Measurements from ENCODE around the gene AFMID. TPM values are rescaled to one million over a fixed set of nuclear protein-coding genes. Genes with fewer than 3 reads are reported as not detected.
A peak's percentile ranks its signal among the peaks of the same experiment; 100 is the strongest.

Gene AFMID
- polyA plus RNA-seq, 1 donor from 2014 or later = 21.3 TPM

GRCh38 chr17:78211032-78211431 is 23.9 kb downstream of the AFMID start:
- H3K4me3 Mint-ChIP-seq = peak overlapping the region in 1 of 4 donors; percentile 45

DNA sequence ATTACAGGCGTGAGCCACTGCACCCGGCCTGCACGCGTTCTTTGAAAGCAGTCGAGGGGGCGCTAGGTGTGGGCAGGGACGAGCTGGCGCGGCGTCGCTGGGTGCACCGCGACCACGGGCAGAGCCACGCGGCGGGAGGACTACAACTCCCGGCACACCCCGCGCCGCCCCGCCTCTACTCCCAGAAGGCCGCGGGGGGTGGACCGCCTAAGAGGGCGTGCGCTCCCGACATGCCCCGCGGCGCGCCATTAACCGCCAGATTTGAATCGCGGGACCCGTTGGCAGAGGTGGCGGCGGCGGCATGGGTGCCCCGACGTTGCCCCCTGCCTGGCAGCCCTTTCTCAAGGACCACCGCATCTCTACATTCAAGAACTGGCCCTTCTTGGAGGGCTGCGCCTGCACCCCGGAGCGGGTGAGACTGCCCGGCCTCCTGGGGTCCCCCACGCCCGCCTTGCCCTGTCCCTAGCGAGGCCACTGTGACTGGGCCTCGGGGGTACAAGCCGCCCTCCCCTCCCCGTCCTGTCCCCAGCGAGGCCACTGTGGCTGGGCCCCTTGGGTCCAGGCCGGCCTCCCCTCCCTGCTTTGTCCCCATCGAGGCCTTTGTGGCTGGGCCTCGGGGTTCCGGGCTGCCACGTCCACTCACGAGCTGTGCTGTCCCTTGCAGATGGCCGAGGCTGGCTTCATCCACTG is 27.0 kb downstream of the AFMID start, which contains the start of gene BIRC5:
Gene BIRC5 (plus strand): TSS at position 238 of the 690 bp plus-strand sequence. CDS start 64 bp downstream, at position 302.
- H3K9me3 Mint-ChIP-seq = no peaks in the 10 kb centered on the region
- H3K27me3 Mint-ChIP-seq = no peaks in the 10 kb centered on the region
- peaks cover 2% of the 10 kb centered on the region for H3K36me3 Mint-ChIP-seq
- peaks cover 0 to 5% (median 3%) of the 10 kb centered on the region in 3 donors for H3K4me1 Mint-ChIP-seq
- H3K27ac Mint-ChIP-seq = no peak within 1 kb of the TSS
- H3K4me3 Mint-ChIP-seq = peak within 1 kb of the TSS in 3 of 4 donors; percentile 75 to 84 (median 79)

More at GRCh38 chr17:78211032-78211431, 23.9 kb downstream of the AFMID start:
- H3K36me3 Mint-ChIP-seq = peaks cover 2% of the 10 kb centered on the region
- no peak overlapping the region for H3K27ac Mint-ChIP-seq
- no peaks in the 10 kb centered on the region for H3K9me3 Mint-ChIP-seq
- peaks cover 0 to 6% (median 5%) of the 10 kb centered on the region in 3 donors for H3K4me1 Mint-ChIP-seq
- no peaks in the 10 kb centered on the region for H3K27me3 Mint-ChIP-seq

GRCh38 chr17:78214706-78215061 is 27.5 kb downstream of the AFMID start:
- H3K27me3 Mint-ChIP-seq = no peaks in the 10 kb centered on the region
- H3K4me1 Mint-ChIP-seq = peaks cover 0 to 5% (median 3%) of the 10 kb centered on the region in 3 donors
- no peaks in the 10 kb centered on the region for H3K9me3 Mint-ChIP-seq
- peak overlapping the region in 3 of 4 donors; percentile 75 to 84 (median 79) for H3K4me3 Mint-ChIP-seq
- H3K27ac Mint-ChIP-seq = no peak overlapping the region
- H3K36me3 Mint-ChIP-seq = peaks cover 2% of the 10 kb centered on the region

DNA sequence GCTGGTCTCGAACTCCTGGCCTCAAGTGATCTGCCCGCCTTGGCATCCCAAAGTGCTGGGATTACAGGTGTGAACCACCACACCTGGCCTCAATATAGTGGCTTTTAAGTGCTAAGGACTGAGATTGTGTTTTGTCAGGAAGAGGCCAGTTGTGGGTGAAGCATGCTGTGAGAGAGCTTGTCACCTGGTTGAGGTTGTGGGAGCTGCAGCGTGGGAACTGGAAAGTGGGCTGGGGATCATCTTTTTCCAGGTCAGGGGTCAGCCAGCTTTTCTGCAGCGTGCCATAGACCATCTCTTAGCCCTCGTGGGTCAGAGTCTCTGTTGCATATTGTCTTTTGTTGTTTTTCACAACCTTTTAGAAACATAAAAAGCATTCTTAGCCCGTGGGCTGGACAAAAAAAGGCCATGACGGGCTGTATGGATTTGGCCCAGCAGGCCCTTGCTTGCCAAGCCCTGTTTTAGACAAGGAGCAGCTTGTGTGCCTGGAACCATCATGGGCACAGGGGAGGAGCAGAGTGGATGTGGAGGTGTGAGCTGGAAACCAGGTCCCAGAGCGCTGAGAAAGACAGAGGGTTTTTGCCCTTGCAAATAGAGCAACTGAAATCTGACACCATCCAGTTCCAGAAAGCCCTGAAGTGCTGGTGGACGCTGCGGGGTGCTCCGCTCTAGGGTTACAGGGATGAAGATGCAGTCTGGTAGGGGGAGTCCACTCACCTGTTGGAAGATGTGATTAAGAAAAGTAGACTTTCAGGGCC is 32.4 kb downstream of the AFMID start:
- H3K9me3 Mint-ChIP-seq = no peaks in the 10 kb centered on the region
- H3K27me3 Mint-ChIP-seq = no peaks in the 10 kb centered on the region
- H3K4me3 Mint-ChIP-seq = no peak overlapping the region
- peaks cover 0 to 3% (median 0%) of the 10 kb centered on the region in 3 donors for H3K4me1 Mint-ChIP-seq
- peaks cover 3% of the 10 kb centered on the region for H3K36me3 Mint-ChIP-seq
- peak overlapping the region in 1 of 3 donors; percentile 18 for H3K27ac Mint-ChIP-seq

- H3K27ac Mint-ChIP-seq = no peak overlapping the region
- H3K4me1 Mint-ChIP-seq = peaks cover 0 to 3% (median 0%) of the 10 kb centered on the region in 3 donors
- H3K36me3 Mint-ChIP-seq = peaks cover 3% of the 10 kb centered on the region
- no peaks in the 10 kb centered on the region for H3K9me3 Mint-ChIP-seq
- H3K27me3 Mint-ChIP-seq = peaks cover 13% of the 10 kb centered on the region
- H3K4me3 Mint-ChIP-seq = no peak overlapping the region
These were observed 35.9 kb downstream of the AFMID start for GRCh38 chr17:78223061-78223460.

DNA sequence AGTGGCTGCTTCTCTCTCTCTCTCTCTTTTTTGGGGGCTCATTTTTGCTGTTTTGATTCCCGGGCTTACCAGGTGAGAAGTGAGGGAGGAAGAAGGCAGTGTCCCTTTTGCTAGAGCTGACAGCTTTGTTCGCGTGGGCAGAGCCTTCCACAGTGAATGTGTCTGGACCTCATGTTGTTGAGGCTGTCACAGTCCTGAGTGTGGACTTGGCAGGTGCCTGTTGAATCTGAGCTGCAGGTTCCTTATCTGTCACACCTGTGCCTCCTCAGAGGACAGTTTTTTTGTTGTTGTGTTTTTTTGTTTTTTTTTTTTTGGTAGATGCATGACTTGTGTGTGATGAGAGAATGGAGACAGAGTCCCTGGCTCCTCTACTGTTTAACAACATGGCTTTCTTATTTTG is 36.6 kb downstream of the AFMID start:
- peaks cover 13% of the 10 kb centered on the region for H3K27me3 Mint-ChIP-seq
- no peak overlapping the region for H3K27ac Mint-ChIP-seq
- H3K9me3 Mint-ChIP-seq = no peaks in the 10 kb centered on the region
- H3K36me3 Mint-ChIP-seq = peaks cover 3% of the 10 kb centered on the region
- no peak overlapping the region for H3K4me3 Mint-ChIP-seq
- peaks cover 0 to 3% (median 0%) of the 10 kb centered on the region in 3 donors for H3K4me1 Mint-ChIP-seq

DNA sequence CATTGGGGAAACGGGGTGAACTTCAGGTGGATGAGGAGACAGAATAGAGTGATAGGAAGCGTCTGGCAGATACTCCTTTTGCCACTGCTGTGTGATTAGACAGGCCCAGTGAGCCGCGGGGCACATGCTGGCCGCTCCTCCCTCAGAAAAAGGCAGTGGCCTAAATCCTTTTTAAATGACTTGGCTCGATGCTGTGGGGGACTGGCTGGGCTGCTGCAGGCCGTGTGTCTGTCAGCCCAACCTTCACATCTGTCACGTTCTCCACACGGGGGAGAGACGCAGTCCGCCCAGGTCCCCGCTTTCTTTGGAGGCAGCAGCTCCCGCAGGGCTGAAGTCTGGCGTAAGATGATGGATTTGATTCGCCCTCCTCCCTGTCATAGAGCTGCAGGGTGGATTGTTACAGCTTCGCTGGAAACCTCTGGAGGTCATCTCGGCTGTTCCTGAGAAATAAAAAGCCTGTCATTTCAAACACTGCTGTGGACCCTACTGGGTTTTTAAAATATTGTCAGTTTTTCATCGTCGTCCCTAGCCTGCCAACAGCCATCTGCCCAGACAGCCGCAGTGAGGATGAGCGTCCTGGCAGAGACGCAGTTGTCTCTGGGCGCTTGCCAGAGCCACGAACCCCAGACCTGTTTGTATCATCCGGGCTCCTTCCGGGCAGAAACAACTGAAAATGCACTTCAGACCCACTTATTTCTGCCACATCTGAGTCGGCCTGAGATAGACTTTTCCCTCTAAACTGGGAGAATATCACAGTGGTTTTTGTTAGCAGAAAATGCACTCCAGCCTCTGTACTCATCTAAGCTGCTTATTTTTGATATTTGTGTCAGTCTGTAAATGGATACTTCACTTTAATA is 37.3 kb downstream of the AFMID start:
- peaks cover 0 to 3% (median 0%) of the 10 kb centered on the region in 3 donors for H3K4me1 Mint-ChIP-seq
- H3K4me3 Mint-ChIP-seq = no peak overlapping the region
- no peaks in the 10 kb centered on the region for H3K9me3 Mint-ChIP-seq
- no peak overlapping the region for H3K27ac Mint-ChIP-seq
- H3K27me3 Mint-ChIP-seq = peaks cover 13% of the 10 kb centered on the region
- peaks cover 1% of the 10 kb centered on the region for H3K36me3 Mint-ChIP-seq

DNA sequence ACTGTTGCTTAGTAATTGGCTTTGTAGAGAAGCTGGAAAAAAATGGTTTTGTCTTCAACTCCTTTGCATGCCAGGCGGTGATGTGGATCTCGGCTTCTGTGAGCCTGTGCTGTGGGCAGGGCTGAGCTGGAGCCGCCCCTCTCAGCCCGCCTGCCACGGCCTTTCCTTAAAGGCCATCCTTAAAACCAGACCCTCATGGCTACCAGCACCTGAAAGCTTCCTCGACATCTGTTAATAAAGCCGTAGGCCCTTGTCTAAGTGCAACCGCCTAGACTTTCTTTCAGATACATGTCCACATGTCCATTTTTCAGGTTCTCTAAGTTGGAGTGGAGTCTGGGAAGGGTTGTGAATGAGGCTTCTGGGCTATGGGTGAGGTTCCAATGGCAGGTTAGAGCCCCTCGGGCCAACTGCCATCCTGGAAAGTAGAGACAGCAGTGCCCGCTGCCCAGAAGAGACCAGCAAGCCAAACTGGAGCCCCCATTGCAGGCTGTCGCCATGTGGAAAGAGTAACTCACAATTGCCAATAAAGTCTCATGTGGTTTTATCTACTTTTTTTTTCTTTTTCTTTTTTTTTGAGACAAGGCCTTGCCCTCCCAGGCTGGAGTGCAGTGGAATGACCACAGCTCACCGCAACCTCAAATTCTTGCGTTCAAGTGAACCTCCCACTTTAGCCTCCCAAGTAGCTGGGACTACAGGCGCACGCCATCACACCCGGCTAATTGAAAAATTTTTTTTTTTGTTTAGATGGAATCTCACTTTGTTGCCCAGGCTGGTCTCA is 38.1 kb downstream of the AFMID start:
- no peak overlapping the region for H3K4me3 Mint-ChIP-seq
- no peaks in the 10 kb centered on the region for H3K9me3 Mint-ChIP-seq
- H3K27me3 Mint-ChIP-seq = peaks cover 18% of the 10 kb centered on the region
- peaks cover 0 to 3% (median 0%) of the 10 kb centered on the region in 3 donors for H3K4me1 Mint-ChIP-seq
- peak overlapping the region in 1 of 3 donors; percentile 32 for H3K27ac Mint-ChIP-seq
- H3K36me3 Mint-ChIP-seq = peaks cover 1% of the 10 kb centered on the region

DNA sequence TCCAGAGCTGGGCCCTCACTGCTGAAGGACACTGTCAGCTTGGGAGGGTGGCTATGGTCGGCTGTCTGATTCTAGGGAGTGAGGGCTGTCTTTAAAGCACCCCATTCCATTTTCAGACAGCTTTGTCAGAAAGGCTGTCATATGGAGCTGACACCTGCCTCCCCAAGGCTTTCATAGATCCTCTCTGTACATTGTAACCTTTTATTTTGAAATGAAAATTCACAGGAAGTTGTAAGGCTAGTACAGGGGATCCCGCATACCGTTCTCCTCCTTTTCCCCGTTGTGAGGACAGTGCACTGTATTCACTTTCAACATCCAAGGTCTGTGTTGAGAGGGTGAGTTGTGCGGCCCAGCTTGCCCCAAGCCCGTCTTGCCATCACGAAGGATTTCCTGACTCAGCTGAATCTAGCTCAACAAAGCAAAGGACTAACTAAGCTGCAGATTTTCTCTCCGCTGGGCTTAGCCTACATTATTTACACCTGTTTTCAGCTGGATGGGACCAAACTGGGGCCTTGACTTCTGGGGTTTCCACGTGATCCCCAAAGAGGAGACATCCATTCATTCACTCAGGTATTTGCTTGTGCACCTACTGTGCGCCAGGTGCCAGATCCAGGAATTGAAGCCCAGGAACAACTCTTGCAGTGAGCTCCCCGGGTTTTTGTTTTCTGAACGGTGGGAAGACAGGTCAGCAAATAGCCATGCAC is 39.0 kb downstream of the AFMID start:
- H3K36me3 Mint-ChIP-seq = peaks cover 1% of the 10 kb centered on the region
- H3K27ac Mint-ChIP-seq = peak overlapping the region in 1 of 3 donors; percentile 32
- H3K4me3 Mint-ChIP-seq = no peak overlapping the region
- peaks cover 27% of the 10 kb centered on the region for H3K27me3 Mint-ChIP-seq
- peaks cover 0 to 7% (median 0%) of the 10 kb centered on the region in 3 donors for H3K4me1 Mint-ChIP-seq
- H3K9me3 Mint-ChIP-seq = no peaks in the 10 kb centered on the region

GRCh38 chr17:78226759-78227454 is 39.7 kb downstream of the AFMID start:
- Mint-ChIP-seq H3K9me3 (no peaks in the 10 kb centered on the region), H3K27me3 (peaks cover 30% of the 10 kb centered on the region), H3K36me3 (peaks cover 1% of the 10 kb centered on the region), H3K27ac (no peak overlapping the region), H3K4me1 (peaks cover 0 to 7% (median 0%) of the 10 kb centered on the region in 3 donors), H3K4me3 (no peak overlapping the region)

DNA sequence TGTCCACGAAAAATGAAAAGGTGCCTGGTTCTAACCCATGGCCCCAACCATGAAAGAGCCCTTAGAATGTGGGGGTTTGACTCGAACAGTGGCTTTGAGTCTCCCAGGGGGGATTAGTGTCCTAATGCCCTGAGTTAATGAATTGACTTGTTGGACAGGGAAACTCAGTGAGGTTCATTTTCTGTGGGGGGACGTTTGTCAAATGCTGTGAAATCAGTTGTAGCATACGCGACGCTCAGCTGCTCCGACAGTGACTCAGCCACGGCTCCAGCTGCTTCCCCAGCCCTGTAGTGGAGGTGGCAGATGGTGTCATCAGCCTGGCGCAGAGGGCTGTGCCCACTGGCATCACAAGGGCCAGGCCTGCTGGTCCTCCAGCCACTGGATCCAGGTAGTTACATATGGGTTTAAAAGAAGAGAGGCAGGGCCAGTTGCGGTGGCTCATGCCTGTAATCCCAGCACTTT is 40.3 kb downstream of the AFMID start:
- H3K27me3 Mint-ChIP-seq = peaks cover 34% of the 10 kb centered on the region
- no peak overlapping the region for H3K4me3 Mint-ChIP-seq
- no peaks in the 10 kb centered on the region for H3K9me3 Mint-ChIP-seq
- no peak overlapping the region for H3K27ac Mint-ChIP-seq
- H3K36me3 Mint-ChIP-seq = peaks cover 1% of the 10 kb centered on the region
- H3K4me1 Mint-ChIP-seq = peaks cover 0 to 7% (median 0%) of the 10 kb centered on the region in 3 donors

DNA sequence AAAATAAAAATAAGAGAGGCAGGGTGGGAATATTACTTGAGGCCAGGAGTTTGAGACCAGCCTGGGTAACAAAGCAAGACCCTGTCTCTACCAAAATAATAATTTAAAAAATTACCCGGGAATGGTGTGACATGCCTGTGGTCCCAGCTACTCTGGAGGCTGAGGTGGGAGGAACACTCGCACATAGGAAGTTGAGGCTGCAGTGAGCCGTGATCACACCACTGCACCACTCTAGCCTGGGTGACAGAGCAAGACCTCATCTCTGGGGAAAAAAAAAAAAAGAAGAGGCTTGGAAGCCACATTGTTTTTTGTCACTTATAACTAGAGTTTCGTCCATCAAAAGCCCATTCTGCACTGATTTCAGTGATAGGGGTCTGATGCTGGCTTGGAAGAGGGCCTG is 41.0 kb downstream of the AFMID start:
- H3K27ac Mint-ChIP-seq = no peak overlapping the region
- H3K27me3 Mint-ChIP-seq = peaks cover 39% of the 10 kb centered on the region
- H3K4me3 Mint-ChIP-seq = no peak overlapping the region
- H3K9me3 Mint-ChIP-seq = no peaks in the 10 kb centered on the region
- H3K36me3 Mint-ChIP-seq = no peaks in the 10 kb centered on the region
- H3K4me1 Mint-ChIP-seq = peaks cover 0 to 10% (median 0%) of the 10 kb centered on the region in 3 donors
